Activated CD4-positive, alpha-beta memory T cell treated with anti-CD3 and anti-CD28 coated beads, Interleukin-2, amount 10 ng/mL, durations not matched to agents 7 days and 5 days (primary cell): ENCODE data around the gene GPATCH1. TPM values are rescaled to one million over a fixed set of nuclear protein-coding genes. Genes with fewer than 3 reads are reported as not detected.

ENCODE experiments used
- CTCF ChIA-PET: fragments of 350-600 bp; sonication (Branson Sonifier 250); formaldehyde crosslinking; loops from one replicate; lab custom pipeline; 2021; ENCODE audit warnings: antibody characterized with exemption, inconsistent platforms; lab: Charles Lee
- POLR2A ChIA-PET: fragments of 350-600 bp; sonication (Branson Sonifier 250); formaldehyde crosslinking; loops from one replicate; lab custom pipeline; 2021; ENCODE audit warnings: antibody characterized with exemption; lab: Charles Lee
- DNase-seq: peaks from one replicate; pipeline ENCODE4 v3.0.0-alpha.2; 2020
- H3K27ac Mint-ChIP-seq: one replicate; pipeline ENCODE4 v1.8.0; 2021; ENCODE audit warnings: mild to moderate bottlenecking, mixed read lengths
- H3K27me3 Mint-ChIP-seq: one replicate; pipeline ENCODE4 v1.8.0; 2021; ENCODE audit warnings: mixed read lengths
- H3K36me3 Mint-ChIP-seq: one replicate; pipeline ENCODE4 v1.8.0; 2021; ENCODE audit warnings: low read depth, mixed read lengths
- H3K4me1 Mint-ChIP-seq: one replicate; pipeline ENCODE4 v1.8.0; 2021; ENCODE audit warnings: mixed read lengths
- H3K4me3 Mint-ChIP-seq: one replicate; pipeline ENCODE4 v1.8.0; 2021; ENCODE audit warnings: mild to moderate bottlenecking, mixed read lengths
- H3K9me3 Mint-ChIP-seq: one replicate; pipeline ENCODE4 v1.8.0; 2021; ENCODE audit warnings: mixed read lengths
- total RNA-seq, 2 experiments: library from RNA; stranded (reverse); gene quantifications; one replicate each; pipeline ENCODE4 v1.2.3, GENCODE V29; 2021

GPATCH1 gene
- total RNA-seq, 2 experiments from 2014 or later: 10.8 to 11.0 TPM

GRCh38 chr19:33067121-33067520, 13.9 kb upstream of the GPATCH1 start:
- Mint-ChIP-seq H3K4me1 (peaks cover 6% of the 10 kb centered on the region), H3K27me3 (peaks cover 20% of the 10 kb centered on the region), H3K36me3 (no peaks in the 10 kb centered on the region), H3K27ac (no peak overlapping the region), H3K4me3 (no peak overlapping the region), H3K9me3 (no peaks in the 10 kb centered on the region)
- DNase-seq: no peak
- POLR2A ChIA-PET: interaction anchor here (0.8 to 1.1 kb wide), 2 partner anchors 14 to 95 kb away, joined by 3 read pairs; partner anchors contain the start of genes CEP89, FAAP24 and GPATCH1
- CTCF ChIA-PET: no interaction called here

GRCh38 chr19:33071887-33072286, 9.1 kb upstream of the GPATCH1 start:
- ChIA-PET POLR2A (interaction anchor here (1.1 kb wide), 1 partner anchor 9 kb away, joined by 4 read pairs; the partner anchor contains the start of gene GPATCH1), CTCF (no interaction called here)
- no peaks in the 10 kb centered on the region for H3K27me3 Mint-ChIP-seq
- H3K9me3 Mint-ChIP-seq: no peaks in the 10 kb centered on the region
- H3K4me3 Mint-ChIP-seq: no peak overlapping the region
- no peak for DNase-seq
- H3K36me3 Mint-ChIP-seq: no peaks in the 10 kb centered on the region
- no peak overlapping the region for H3K27ac Mint-ChIP-seq
- H3K4me1 Mint-ChIP-seq: no peaks in the 10 kb centered on the region

GRCh38 chr19:33075519-33075918, 5.5 kb upstream of the GPATCH1 start:
- ChIA-PET CTCF (no interaction called here), POLR2A (no interaction called here)
- Mint-ChIP-seq H3K4me1 (peaks cover 9% of the 10 kb centered on the region), H3K27me3 (no peaks in the 10 kb centered on the region), H3K36me3 (no peaks in the 10 kb centered on the region), H3K9me3 (no peaks in the 10 kb centered on the region), H3K27ac (no peak overlapping the region), H3K4me3 (no peak overlapping the region)
- DNase-seq: no peak

GRCh38 chr19:33085570-33086128, 4.7 kb downstream of the GPATCH1 start:
- H3K27ac Mint-ChIP-seq: no peak overlapping the region
- H3K27me3 Mint-ChIP-seq: no peaks in the 10 kb centered on the region
- H3K4me1 Mint-ChIP-seq: peaks cover 26% of the 10 kb centered on the region
- ChIA-PET POLR2A (no interaction called here), CTCF (no interaction called here)
- no peaks in the 10 kb centered on the region for H3K9me3 Mint-ChIP-seq
- H3K36me3 Mint-ChIP-seq: peaks cover 18% of the 10 kb centered on the region
- H3K4me3 Mint-ChIP-seq: no peak overlapping the region
- no peak for DNase-seq

GRCh38 chr19:33086955-33087354, 6.0 kb downstream of the GPATCH1 start:
- CTCF ChIA-PET: no interaction called here
- POLR2A ChIA-PET: no interaction called here
- H3K4me3 Mint-ChIP-seq: no peak overlapping the region
- H3K9me3 Mint-ChIP-seq: no peaks in the 10 kb centered on the region
- H3K4me1 Mint-ChIP-seq: peaks cover 13% of the 10 kb centered on the region
- H3K27me3 Mint-ChIP-seq: no peaks in the 10 kb centered on the region
- H3K36me3 Mint-ChIP-seq: peaks cover 18% of the 10 kb centered on the region
- DNase-seq: no peak
- H3K27ac Mint-ChIP-seq: no peak overlapping the region

- POLR2A ChIA-PET: no interaction called here
Observed at GRCh38 chr19:33089010-33089409, 8.0 kb downstream of the GPATCH1 start.

GRCh38 chr19:33090179-33090578, 9.2 kb downstream of the GPATCH1 start:
- H3K36me3 Mint-ChIP-seq: peaks cover 33% of the 10 kb centered on the region
- H3K4me3 Mint-ChIP-seq: no peak overlapping the region
- no peaks in the 10 kb centered on the region for H3K9me3 Mint-ChIP-seq
- H3K27me3 Mint-ChIP-seq: no peaks in the 10 kb centered on the region
- POLR2A ChIA-PET: no interaction called here
- H3K27ac Mint-ChIP-seq: no peak overlapping the region
- H3K4me1 Mint-ChIP-seq: peaks cover 1% of the 10 kb centered on the region
- DNase-seq: no peak
- CTCF ChIA-PET: no interaction called here

More at GRCh38 chr19:33089010-33089409, 8.0 kb downstream of the GPATCH1 start:
- Mint-ChIP-seq H3K9me3 (no peaks in the 10 kb centered on the region), H3K4me1 (peaks cover 6% of the 10 kb centered on the region), H3K27ac (no peak overlapping the region), H3K4me3 (no peak overlapping the region), H3K36me3 (peaks cover 26% of the 10 kb centered on the region), H3K27me3 (no peaks in the 10 kb centered on the region)
- no peak for DNase-seq
- CTCF ChIA-PET: interaction anchor here (0.6 to 0.7 kb wide), 2 partner anchors 179 to 597 kb away, joined by 3 to 4 read pairs; no protein-coding TSS in a partner anchor

GRCh38 chr19:33093420-33094210, 12.6 kb downstream of the GPATCH1 start:
- H3K27ac Mint-ChIP-seq: no peak overlapping the region
- no peaks in the 10 kb centered on the region for H3K27me3 Mint-ChIP-seq
- H3K9me3 Mint-ChIP-seq: no peaks in the 10 kb centered on the region
- CTCF ChIA-PET: interaction anchor here (1.7 kb wide), 1 partner anchor 90 kb away, joined by 3 read pairs; no protein-coding TSS in a partner anchor
- POLR2A ChIA-PET: no interaction called here
- no peak overlapping the region for H3K4me3 Mint-ChIP-seq
- DNase-seq: no peak
- peaks cover 61% of the 10 kb centered on the region for H3K36me3 Mint-ChIP-seq
- H3K4me1 Mint-ChIP-seq: peaks cover 3% of the 10 kb centered on the region

GRCh38 chr19:33094436-33095067, 13.6 kb downstream of the GPATCH1 start:
- Mint-ChIP-seq H3K27ac (no peak overlapping the region), H3K4me3 (no peak overlapping the region), H3K27me3 (no peaks in the 10 kb centered on the region), H3K9me3 (no peaks in the 10 kb centered on the region), H3K4me1 (peaks cover 3% of the 10 kb centered on the region), H3K36me3 (peaks cover 59% of the 10 kb centered on the region)
- ChIA-PET POLR2A (interaction anchor here (1.4 kb wide), 1 partner anchor 13 kb away, joined by 3 read pairs; the partner anchor contains the start of gene GPATCH1), CTCF (interaction anchor here (1.7 kb wide), 1 partner anchor 90 kb away, joined by 3 read pairs; no protein-coding TSS in a partner anchor)
- DNase-seq: no peak

GRCh38 chr19:33096005-33096404, 15.0 kb downstream of the GPATCH1 start:
- Mint-ChIP-seq H3K36me3 (peaks cover 56% of the 10 kb centered on the region), H3K4me3 (no peak overlapping the region), H3K9me3 (no peaks in the 10 kb centered on the region), H3K27me3 (no peaks in the 10 kb centered on the region), H3K4me1 (peaks cover 3% of the 10 kb centered on the region), H3K27ac (no peak overlapping the region)
- ChIA-PET POLR2A (interaction anchor here (1.4 kb wide), 1 partner anchor 15 kb away, joined by 3 read pairs; the partner anchor contains the start of gene GPATCH1), CTCF (no interaction called here)
- no peak for DNase-seq

- Mint-ChIP-seq H3K27ac (no peak overlapping the region), H3K4me3 (no peak overlapping the region)
- CTCF ChIA-PET: no interaction called here
Observed at GRCh38 chr19:33098055-33098534, 17.1 kb downstream of the GPATCH1 start.

GRCh38 chr19:33100894-33101644, 20.1 kb downstream of the GPATCH1 start:
- ChIA-PET CTCF (no interaction called here), POLR2A (interaction anchor here (1.0 kb wide), 1 partner anchor 20 kb away, joined by 4 read pairs; the partner anchor contains the start of gene GPATCH1)
- Mint-ChIP-seq H3K27ac (no peak overlapping the region), H3K9me3 (no peaks in the 10 kb centered on the region), H3K4me3 (no peak overlapping the region), H3K27me3 (no peaks in the 10 kb centered on the region), H3K4me1 (peaks cover 1% of the 10 kb centered on the region), H3K36me3 (peaks cover 49% of the 10 kb centered on the region)
- no peak for DNase-seq

More at GRCh38 chr19:33098055-33098534, 17.1 kb downstream of the GPATCH1 start:
- POLR2A ChIA-PET: no interaction called here
- DNase-seq: no peak
- Mint-ChIP-seq H3K36me3 (peaks cover 62% of the 10 kb centered on the region), H3K4me1 (peaks cover 3% of the 10 kb centered on the region), H3K27me3 (no peaks in the 10 kb centered on the region), H3K9me3 (no peaks in the 10 kb centered on the region)
